GM12865 (cell line): ENCODE data around the gene PHLDB2.

Source experiments
- DNase-seq: peaks from one replicate; pipeline ENCODE4 v3.0.0; 2010; ENCODE audit warnings: low read depth
- H3K4me3 ChIP-seq: 2 replicates; pipeline ENCODE4 v1.5.1; 2011; ENCODE audit warnings: mild to moderate bottlenecking, low read depth, low read length, control low read depth
- TF ChIP-seq, protein P1 (sequence below): IDR thresholded peaks from 2 replicates; pipeline ENCODE4 v1.5.1; 2011; ENCODE audit warnings: low read length, control low read depth, low read depth, inconsistent platforms; ENCODE audit not compliant: insufficient read depth; ENCODE audit errors: missing control alignments

PHLDB2 gene

DNA sequence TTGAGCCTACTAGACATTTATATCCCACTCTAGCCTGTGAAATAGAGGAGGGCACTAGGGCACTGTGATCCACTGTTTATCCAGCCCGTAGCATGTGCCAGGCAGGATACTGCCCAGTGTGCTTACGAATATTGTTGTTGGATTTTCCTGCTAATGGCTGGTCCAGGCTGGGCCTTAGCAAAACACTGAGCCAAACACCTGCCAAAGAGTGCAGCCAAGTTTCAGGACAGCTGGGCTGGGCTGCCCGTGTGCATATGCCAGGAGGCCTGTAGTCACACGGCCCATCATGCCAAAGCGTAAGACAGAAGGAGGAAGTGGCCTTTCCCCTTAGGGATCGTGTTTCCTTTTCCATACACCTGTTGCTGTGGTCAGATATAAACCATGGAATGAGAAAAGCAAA, 65.2 kb downstream of the PHLDB2 start:
- H3K4me3 ChIP-seq: no peak overlapping the region
- DNase-seq: no peak
- TF ChIP-seq, protein P1, sequence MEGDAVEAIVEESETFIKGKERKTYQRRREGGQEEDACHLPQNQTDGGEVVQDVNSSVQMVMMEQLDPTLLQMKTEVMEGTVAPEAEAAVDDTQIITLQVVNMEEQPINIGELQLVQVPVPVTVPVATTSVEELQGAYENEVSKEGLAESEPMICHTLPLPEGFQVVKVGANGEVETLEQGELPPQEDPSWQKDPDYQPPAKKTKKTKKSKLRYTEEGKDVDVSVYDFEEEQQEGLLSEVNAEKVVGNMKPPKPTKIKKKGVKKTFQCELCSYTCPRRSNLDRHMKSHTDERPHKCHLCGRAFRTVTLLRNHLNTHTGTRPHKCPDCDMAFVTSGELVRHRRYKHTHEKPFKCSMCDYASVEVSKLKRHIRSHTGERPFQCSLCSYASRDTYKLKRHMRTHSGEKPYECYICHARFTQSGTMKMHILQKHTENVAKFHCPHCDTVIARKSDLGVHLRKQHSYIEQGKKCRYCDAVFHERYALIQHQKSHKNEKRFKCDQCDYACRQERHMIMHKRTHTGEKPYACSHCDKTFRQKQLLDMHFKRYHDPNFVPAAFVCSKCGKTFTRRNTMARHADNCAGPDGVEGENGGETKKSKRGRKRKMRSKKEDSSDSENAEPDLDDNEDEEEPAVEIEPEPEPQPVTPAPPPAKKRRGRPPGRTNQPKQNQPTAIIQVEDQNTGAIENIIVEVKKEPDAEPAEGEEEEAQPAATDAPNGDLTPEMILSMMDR: no peak

DNA sequence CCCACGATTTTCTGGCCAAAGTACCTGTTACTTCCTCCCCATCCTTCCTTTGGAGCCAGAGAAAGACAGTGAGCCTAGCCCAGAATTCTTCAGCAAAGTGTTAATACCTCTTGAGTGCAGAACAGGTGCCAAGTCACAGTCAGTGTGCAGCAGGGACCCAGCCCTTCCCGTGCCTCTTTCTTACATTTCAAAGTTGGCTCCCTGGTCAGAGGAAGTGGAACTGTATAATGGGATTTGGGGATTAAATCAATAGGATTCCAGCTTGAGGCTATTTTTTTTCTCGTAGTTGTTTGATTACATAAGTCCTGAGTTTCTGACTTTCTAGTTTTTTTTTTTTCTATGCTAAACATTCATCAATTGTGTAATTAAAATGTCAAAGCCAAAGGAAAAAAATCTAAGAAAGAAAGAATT, 67.2 kb downstream of the PHLDB2 start:
- TF ChIP-seq, protein P1: no peak
- no peak for DNase-seq
- no peak overlapping the region for H3K4me3 ChIP-seq

DNA sequence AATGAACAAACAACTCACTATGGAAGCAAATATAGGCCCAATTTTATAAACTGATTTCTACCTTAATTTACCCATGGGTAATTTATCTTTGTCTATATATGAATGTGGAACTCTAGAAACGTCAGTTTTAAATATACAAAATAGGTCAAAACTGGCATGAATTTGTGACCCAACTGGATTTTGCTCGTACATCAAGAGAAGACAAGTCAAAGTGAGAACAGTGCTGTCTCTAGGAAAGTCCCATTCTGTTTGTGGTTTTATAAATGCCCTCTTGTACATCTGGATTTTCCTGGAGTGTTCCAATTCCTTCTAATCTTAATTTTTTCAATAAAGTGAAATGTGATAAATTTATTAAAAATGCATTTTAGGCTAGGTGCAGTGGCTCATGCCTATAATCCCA, 69.5 kb downstream of the PHLDB2 start:
- DNase-seq: peak; percentile 1
- TF ChIP-seq, protein P1: no peak

DNA sequence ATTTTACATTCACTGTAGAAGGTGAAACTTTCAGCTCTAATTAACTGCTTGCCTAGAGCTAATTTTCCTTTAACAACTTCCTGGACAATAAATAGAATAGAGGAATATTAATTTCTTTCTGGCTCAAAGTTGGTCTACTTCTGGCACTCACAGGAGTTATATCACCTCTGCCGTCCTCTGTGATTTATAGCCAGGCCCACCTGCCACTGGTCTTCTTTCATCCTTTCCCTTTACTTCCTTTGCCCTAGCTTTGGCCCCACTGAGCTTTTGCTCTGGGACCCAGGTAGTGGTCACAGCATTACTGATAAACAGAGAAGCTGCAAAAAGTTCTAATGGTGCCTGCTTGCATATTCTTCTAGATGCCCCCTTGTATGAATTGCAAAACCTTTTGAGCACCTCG, 70.4 kb downstream of the PHLDB2 start:
- DNase-seq: no peak
- TF ChIP-seq, protein P1: no peak
- no peak overlapping the region for H3K4me3 ChIP-seq

More for the DNA sequence above, 69.5 kb downstream of the PHLDB2 start:
- H3K4me3 ChIP-seq: no peak overlapping the region

DNA sequence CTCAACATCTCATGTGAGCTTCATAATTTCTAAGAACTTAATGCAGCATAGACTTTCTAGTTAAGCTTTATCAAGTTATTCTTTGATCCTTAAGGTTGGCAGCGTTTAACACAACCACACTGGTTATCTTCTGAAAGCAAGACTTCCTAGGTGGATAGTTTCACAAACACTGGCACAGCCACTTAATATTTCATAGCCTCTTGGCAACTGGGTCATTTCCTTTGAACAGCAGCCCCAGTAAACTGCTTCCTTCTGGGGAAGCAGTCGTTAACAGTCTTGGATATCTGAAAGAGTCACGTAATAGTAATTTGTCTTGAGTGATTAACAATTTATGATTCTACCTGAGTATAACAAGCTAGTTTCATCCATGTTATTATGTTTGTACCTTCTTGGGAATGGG, 73.9 kb downstream of the PHLDB2 start:
- no peak overlapping the region for H3K4me3 ChIP-seq
- no peak for DNase-seq
- TF ChIP-seq, protein P1: no peak

DNA sequence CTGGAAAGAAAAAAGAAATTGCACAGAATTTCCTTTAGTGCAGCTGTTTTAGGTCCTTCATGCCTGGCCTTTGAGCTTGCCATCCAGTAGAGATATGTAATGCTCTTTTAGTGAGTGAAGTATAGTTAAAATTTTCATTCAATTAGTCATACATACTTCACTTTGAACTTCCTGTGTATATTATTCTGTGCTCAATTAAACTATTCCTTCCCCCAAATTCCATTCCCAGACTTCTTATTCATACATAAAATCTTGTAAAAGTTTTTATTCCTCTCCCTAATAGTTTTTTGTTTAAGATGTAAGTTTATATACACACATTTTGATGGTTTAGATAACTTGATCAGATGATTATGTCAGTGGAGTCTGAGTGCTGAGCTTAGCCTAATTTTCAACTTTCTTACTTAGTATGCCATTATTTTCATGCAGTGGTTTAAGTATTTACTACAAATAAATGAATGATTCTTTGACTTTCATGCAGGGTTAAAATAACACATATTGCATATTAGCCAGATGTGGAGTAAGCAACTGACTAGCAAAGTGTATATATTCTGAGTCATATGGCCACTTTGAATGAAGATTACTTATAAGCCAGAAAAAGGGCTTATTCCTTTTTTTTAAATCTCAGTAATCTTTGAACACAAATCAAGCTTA, 77.3 kb downstream of the PHLDB2 start:
- TF ChIP-seq, protein P1: no peak
- no peak for DNase-seq

DNA sequence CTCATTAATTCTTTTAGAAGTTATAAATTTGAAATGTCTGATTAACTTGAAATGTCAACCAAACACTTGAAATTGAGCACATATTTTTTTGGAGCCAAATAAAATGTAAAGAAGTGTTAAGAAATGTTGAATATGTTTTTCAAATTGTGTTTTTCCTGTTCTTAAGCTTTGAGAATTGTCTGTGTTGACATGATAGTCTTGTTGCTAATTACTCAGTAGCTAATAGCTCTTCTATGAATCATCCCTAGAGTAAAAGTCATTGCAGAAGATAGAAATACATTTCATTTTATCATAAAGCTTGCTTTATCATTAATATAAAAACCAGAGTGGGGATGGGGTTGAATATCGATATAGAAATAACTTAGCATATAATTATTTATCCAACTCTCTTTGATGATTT, 77.9 kb downstream of the PHLDB2 start:
- no peak overlapping the region for H3K4me3 ChIP-seq
- DNase-seq: no peak
- TF ChIP-seq, protein P1: no peak

More for the DNA sequence above, 77.3 kb downstream of the PHLDB2 start:
- H3K4me3 ChIP-seq: no peak overlapping the region
